Ovary (tissue), 9 donors: ENCODE results near the gene METTL16. TPM values are rescaled to one million over a fixed set of nuclear protein-coding genes. Genes with fewer than 3 reads are reported as not detected.

ENCODE experiments used
- DNase-seq, 5 donors: peaks; one replicate each; pipeline ENCODE4 v3.0.0-alpha.2; 2019 to 2020
- H3K27ac ChIP-seq, 2 donors: fragments of 200-600 bp; one replicate each; pipeline versions ENCODE4 v1.5.1 to v1.8.0; 2019 to 2022
- H3K27me3 ChIP-seq: fragments of 200-600 bp; one replicate; pipeline ENCODE4 v1.8.0; 2022
- H3K36me3 ChIP-seq: fragments of 200-600 bp; sonication (generic); one replicate; pipeline ENCODE4 v1.5.1; 2019
- H3K4me1 ChIP-seq: one replicate; pipeline ENCODE4 v1.8.1; 2013; ENCODE audit warnings: mild to moderate bottlenecking, moderate library complexity; ENCODE audit not compliant: insufficient read depth
- H3K4me3 ChIP-seq: fragments of 200-600 bp; sonication (generic); one replicate; pipeline ENCODE4 v1.5.1; 2017
- H3K9me3 ChIP-seq, 2 donors: fragments of 200-600 bp in 1 of 2; sonication (generic) in 1 of 2; one replicate each; pipeline versions ENCODE4 v1.5.1 to v1.8.1; 2013 to 2019; ENCODE audit warnings: mild to moderate bottlenecking in 1 of 2, moderate library complexity in 1 of 2
- EP300 ChIP-seq: sonication (generic); formaldehyde crosslinking; IDR thresholded peaks from one replicate; pipeline ENCODE4 v1.6.1; 2017; ENCODE audit warnings: antibody characterized with exemption
- POLR2A ChIP-seq: fragments of 450-650 bp; IDR thresholded peaks from one replicate; pipeline ENCODE4 v1.6.1; 2017; ENCODE audit warnings: antibody characterized with exemption, mild to moderate bottlenecking, moderate library complexity
- WGBS, 3 donors: extraction: QIAGEN DNeasy Blood & Tissue Kit in 1 of 3; methylation state at CpG; one replicate each; pipeline versions ENCODE4 v1.1.5 to v1.1.7; 2013 to 2017; 5-methylcytosine and 5-hydroxymethylcytosine counted together
- intact Hi-C, 4 donors: fragments of 100-400 bp; cut with DNase I; formaldehyde crosslinking; loops; one replicate each; pipeline versions ENCODE4 v1.11.0 to v1.15.1; 2022 to 2023
- polyA plus RNA-seq, 2 donors: library from polyadenylated mRNA; stranded (reverse); fragments of 200-250 nt in 1 of 2; fragments of 350-450 nt in 1 of 2; fragmentation: Illumina TruSeq in 1 of 2; extraction: RNeasy Lipid Tissue Mini Kit (QIAGEN cat#74804) in 1 of 2; gene quantifications; one replicate each; pipeline ENCODE4 v1.2.3, GENCODE V29; 2013 to 2014
- total RNA-seq, 7 donors: library from RNA; depleted of rRNA in 2 of 7; stranded (reverse); fragments of >200 nt in 2 of 7; fragmentation: NEBNext Ultra II Directional in 3 of 7; extraction: Animal tissue kit (Norgen Biotek cat#: 25700) in 3 of 7; gene quantifications; one replicate each; pipeline versions ENCODE4 v1.1.0 to v1.2.4, GENCODE V29; 2016 to 2023
- TF ChIP-seq, protein P1 (sequence below), 3 donors: fragments of 450-650 bp in 2 of 3; fragments of 200-600 bp in 1 of 3; IDR thresholded peaks; one replicate each; pipeline versions ENCODE4 v1.5.1 to v1.8.0; 2016 to 2022; ENCODE audit warnings: antibody characterized with exemption in 3 of 3, mild to moderate bottlenecking in 1 of 3
- donor health status: DM: no; HTN: no; CAD: no; lungs with moderate emphysema.
- donor health status: DM: no; HTN: no; CAD: no.
- donor health status: Bipolar disorder and iron deficiency.
- donor health status: DM: yes; HTN: yes; CAD: no.
- donor health status: DM: no; HTN: no; CAD: no.
- donor health status: DM: yes; HTN: yes; CAD: no.

METTL16 gene
- total and polyA plus RNA-seq, 9 donors, result 18.4 to 69.1 (median 38.8) TPM

- H3K9me3 ChIP-seq, result no peaks in the 10 kb centered on the region
- intact Hi-C loops, result loop anchor here in 1 of 4 donors (5.0 kb wide), 1 partner anchor 440 kb away; no protein-coding TSS in a partner anchor
- H3K4me1 ChIP-seq, result no peaks in the 10 kb centered on the region
- WGBS, 3 donors, result 90 to 92% (median 92%) methylated on average over 26 of the region's 26 CpGs
- no peak overlapping the region for H3K4me3 ChIP-seq
- no peaks in the 10 kb centered on the region for H3K27me3 ChIP-seq
- DNase-seq, result no peak
- no peaks in the 10 kb centered on the region for H3K36me3 ChIP-seq
- TF ChIP-seq POLR2A, result no peak
- TF ChIP-seq EP300, result no peak
- TF ChIP-seq, protein P1, sequence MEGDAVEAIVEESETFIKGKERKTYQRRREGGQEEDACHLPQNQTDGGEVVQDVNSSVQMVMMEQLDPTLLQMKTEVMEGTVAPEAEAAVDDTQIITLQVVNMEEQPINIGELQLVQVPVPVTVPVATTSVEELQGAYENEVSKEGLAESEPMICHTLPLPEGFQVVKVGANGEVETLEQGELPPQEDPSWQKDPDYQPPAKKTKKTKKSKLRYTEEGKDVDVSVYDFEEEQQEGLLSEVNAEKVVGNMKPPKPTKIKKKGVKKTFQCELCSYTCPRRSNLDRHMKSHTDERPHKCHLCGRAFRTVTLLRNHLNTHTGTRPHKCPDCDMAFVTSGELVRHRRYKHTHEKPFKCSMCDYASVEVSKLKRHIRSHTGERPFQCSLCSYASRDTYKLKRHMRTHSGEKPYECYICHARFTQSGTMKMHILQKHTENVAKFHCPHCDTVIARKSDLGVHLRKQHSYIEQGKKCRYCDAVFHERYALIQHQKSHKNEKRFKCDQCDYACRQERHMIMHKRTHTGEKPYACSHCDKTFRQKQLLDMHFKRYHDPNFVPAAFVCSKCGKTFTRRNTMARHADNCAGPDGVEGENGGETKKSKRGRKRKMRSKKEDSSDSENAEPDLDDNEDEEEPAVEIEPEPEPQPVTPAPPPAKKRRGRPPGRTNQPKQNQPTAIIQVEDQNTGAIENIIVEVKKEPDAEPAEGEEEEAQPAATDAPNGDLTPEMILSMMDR (IDR thresholded peaks at IDR 0.05), result no peak
- H3K27ac ChIP-seq, result no peak overlapping the region
Observed at GRCh38 chr17:2372180-2372579, 139.5 kb downstream of the METTL16 start.

DNA sequence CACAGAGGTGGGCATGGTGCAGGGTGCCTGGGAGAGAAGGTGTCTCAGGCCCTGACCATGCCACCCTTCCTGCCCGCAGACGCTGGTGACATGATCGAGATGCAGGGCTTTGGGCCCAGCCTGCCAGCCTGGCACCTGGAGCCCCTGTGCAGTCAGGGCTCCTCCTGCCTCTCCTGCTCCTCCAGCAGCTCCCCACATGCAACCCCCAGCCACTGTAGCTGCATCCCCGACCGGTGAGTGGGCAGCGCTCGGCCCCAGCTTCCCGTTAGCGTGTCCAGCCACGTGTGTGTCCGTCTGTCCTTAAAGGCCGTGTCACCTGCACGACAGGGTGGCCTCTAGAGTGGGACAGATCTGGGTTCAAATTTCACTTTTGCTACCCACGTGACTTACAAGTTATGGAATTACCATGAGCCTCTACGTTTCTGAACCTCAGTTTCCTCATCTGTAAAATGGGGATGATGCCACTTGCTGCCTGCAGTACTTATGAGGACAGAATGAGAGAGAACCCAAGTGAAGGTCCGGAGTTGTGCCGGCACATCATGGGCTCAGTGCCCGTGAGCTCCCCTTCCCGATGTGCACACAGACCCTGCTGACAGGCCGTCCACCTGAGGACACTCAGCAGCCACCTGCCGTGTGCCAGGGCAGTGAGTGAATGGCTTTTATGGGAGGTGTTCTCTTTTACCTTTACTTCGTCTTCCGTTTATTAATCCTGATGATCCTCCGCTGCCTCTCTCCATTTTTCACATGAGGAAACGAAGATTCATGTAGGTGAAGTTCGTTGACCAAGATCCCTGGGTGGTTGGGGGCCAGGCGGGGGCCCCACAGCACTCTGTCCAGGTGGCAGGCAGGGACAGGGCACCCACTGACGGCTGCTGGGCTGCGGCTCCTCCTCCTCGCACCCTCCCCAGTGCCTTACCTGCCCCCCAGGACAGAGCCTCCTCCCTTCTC is 140.2 kb downstream of the METTL16 start:
- Histone ChIP-seq H3K9me3 (no peaks in the 10 kb centered on the region), H3K36me3 (no peaks in the 10 kb centered on the region)
- intact Hi-C loops, result loop anchor here in 1 of 4 donors (5.0 kb wide), 1 partner anchor 441 kb away; no protein-coding TSS in a partner anchor

GRCh38 chr17:2370211-2370589 is 141.5 kb downstream of the METTL16 start:
- Histone ChIP-seq H3K4me1 (no peaks in the 10 kb centered on the region), H3K27ac (no peak overlapping the region), H3K27me3 (no peaks in the 10 kb centered on the region), H3K9me3 (no peaks in the 10 kb centered on the region), H3K36me3 (no peaks in the 10 kb centered on the region), H3K4me3 (no peak overlapping the region)
- intact Hi-C loops, result loop anchor here in 1 of 4 donors (5.0 kb wide), 1 partner anchor 442 kb away; no protein-coding TSS in a partner anchor
- peak in 1 of 5 donors; percentile 22 for DNase-seq
- WGBS, 3 donors, result 77 to 91% (median 85%) methylated on average over 10 to 11 of the region's 11 CpGs
- TF ChIP-seq, protein P1 (IDR thresholded peaks at IDR 0.05), result no peak
- TF ChIP-seq POLR2A, result no peak

More for the DNA sequence above, 140.2 kb downstream of the METTL16 start:
- no peaks in the 10 kb centered on the region for H3K27me3 ChIP-seq
- no peak overlapping the region for H3K4me3 ChIP-seq
- DNase-seq, result no peak
- TF ChIP-seq, protein P1 (IDR thresholded peaks at IDR 0.05), result no peak
- TF ChIP-seq EP300 (no peak), POLR2A (no peak)
- no peaks in the 10 kb centered on the region for H3K4me1 ChIP-seq
- H3K27ac ChIP-seq, result no peak overlapping the region
- WGBS, 3 donors, result 90 to 93% (median 93%) methylated on average over 30 of the region's 30 CpGs

- intact Hi-C loops, result loop anchor here in 2 of 4 donors (5.0 to 10.0 kb wide), 2 partner anchors 45 to 443 kb away; no protein-coding TSS in a partner anchor
Observed at GRCh38 chr17:2369551-2370210, 142.0 kb downstream of the METTL16 start.

More at GRCh38 chr17:2369551-2370210, 142.0 kb downstream of the METTL16 start:
- 50 to 61% (median 61%) methylated on average over 17 to 20 of the region's 20 CpGs for WGBS, 3 donors
- Histone ChIP-seq H3K9me3 (no peaks in the 10 kb centered on the region), H3K4me1 (no peaks in the 10 kb centered on the region), H3K27me3 (no peaks in the 10 kb centered on the region), H3K27ac (no peak overlapping the region), H3K36me3 (no peaks in the 10 kb centered on the region), H3K4me3 (no peak overlapping the region)
- TF ChIP-seq EP300 (no peak), POLR2A (no peak)
- TF ChIP-seq, protein P1 (IDR thresholded peaks at IDR 0.05), result no peak
- DNase-seq, result no peak
